Measurements from ENCODE around the gene ATXN7L1. TPM values are rescaled to one million over a fixed set of nuclear protein-coding genes. Genes with fewer than 3 reads are reported as not detected.

ATXN7L1 gene
- total RNA-seq, 2 experiments from 2014 or later, result 15.2 to 17.0 TPM

DNA sequence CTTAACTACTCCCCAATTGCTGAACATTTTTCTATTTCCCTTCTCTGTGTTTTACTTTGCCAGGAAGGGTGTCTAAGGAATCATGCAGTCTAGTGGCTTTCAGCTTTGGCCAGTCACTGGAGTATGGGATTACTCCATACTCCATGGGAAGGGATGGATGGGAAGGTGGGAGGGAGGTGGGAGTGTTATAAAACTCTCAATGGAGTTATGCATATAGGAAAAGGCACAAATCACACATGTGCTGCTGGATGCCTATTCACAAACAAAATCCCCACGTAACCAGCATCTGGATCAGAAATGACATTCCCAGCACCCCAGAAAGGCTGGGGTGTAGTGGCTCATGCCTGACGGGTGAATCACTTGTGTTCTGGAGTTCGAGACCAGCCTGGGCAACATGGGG, 125.3 kb downstream of the ATXN7L1 start:
- Mint-ChIP-seq H3K27me3 (peaks cover 2% of the 10 kb centered on the region), H3K27ac (no peak overlapping the region), H3K4me1 (no peaks in the 10 kb centered on the region), H3K9me3 (no peaks in the 10 kb centered on the region), H3K4me3 (no peak overlapping the region), H3K36me3 (no peaks in the 10 kb centered on the region)
- ATAC-seq (ENCODE audit: low read depth), result no peak
- DNase-seq, result no peak
- POLR2A ChIA-PET, result no interaction called here

DNA sequence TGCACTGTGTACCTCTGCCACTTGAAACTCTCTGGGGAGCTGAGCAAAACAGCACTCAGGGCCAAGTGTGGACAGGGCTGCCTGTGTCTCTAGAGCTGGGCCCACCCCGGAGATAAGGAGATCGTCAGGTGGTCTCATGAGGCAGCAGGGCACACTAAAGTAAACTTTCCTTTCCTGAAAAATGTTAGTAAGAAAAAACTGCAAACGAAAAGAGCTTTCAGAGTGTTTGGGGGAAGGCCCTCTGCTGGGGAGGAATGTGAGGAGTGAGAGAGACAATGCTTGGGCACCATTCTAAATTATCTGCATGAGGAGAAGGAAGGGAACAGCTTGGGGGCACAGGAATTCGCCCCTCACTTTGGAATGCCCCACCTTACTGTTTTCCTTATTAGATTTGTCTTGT, 127.7 kb downstream of the ATXN7L1 start:
- POLR2A ChIA-PET, result no interaction called here
- Mint-ChIP-seq H3K4me1 (no peaks in the 10 kb centered on the region), H3K27ac (no peak overlapping the region), H3K9me3 (no peaks in the 10 kb centered on the region), H3K27me3 (peaks cover 2% of the 10 kb centered on the region), H3K4me3 (no peak overlapping the region), H3K36me3 (no peaks in the 10 kb centered on the region)
- ATAC-seq (ENCODE audit: low read depth), result no peak
- DNase-seq, result no peak

DNA sequence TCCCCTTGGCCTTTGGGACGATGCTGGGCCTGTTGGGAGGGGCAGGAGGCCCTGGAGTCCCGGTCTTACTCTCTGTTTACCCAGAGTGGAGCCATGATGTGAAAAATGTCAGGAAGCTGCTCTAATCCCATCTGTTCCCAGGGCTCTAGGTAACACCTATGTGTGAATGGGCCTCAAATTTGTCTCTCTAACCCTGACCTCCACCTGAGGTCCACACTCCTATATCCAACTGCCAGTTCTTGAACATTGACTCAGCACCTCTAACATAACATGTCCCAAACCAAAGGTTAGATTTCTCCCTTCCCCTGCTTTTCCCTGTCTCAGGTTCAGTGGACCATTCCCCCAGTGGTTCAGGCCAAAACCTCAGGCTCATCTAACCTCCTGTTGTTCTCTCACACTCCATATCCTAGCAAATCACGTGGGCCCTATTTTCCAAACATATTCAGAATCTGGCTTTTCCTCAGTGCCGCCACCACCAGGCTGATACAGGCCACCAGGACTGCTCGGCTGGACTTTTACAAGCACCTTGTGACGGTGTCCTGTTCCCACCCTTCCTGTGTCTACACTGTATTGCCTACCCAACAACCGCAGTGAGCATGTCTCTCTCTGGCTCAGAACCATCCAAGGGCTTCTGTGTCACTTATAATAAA, 130.6 kb downstream of the ATXN7L1 start:
- Mint-ChIP-seq H3K4me1 (no peaks in the 10 kb centered on the region), H3K9me3 (no peaks in the 10 kb centered on the region), H3K36me3 (no peaks in the 10 kb centered on the region), H3K27me3 (no peaks in the 10 kb centered on the region), H3K27ac (no peak overlapping the region), H3K4me3 (no peak overlapping the region)
- ATAC-seq (ENCODE audit: low read depth) (no peak), DNase-seq (no peak)
- POLR2A ChIA-PET, result no interaction called here

DNA sequence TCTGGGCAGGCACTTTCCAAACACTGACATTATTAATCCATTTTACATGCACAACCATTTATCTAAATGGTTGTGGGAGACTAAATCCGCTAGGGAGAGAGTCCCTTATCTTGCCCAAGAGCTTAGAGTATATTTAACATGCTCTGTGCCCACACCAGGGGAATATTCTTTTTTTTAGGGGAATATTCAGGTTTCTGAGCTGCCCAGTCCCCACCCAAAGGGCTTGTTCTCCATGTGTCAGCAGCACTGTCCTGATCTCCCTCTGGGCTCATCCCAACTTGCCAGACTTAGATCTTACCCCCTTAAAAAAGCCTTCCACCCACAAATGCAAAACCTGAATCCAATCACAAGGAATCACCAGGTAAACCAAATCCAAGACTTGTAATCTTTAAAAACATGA, 132.1 kb downstream of the ATXN7L1 start:
- H3K27ac Mint-ChIP-seq, result no peak overlapping the region
- no peaks in the 10 kb centered on the region for H3K36me3 Mint-ChIP-seq
- ATAC-seq (ENCODE audit: low read depth), result no peak
- POLR2A ChIA-PET, result no interaction called here
- no peaks in the 10 kb centered on the region for H3K9me3 Mint-ChIP-seq
- H3K27me3 Mint-ChIP-seq, result no peaks in the 10 kb centered on the region
- H3K4me3 Mint-ChIP-seq, result no peak overlapping the region
- H3K4me1 Mint-ChIP-seq, result no peaks in the 10 kb centered on the region
- no peak for DNase-seq

DNA sequence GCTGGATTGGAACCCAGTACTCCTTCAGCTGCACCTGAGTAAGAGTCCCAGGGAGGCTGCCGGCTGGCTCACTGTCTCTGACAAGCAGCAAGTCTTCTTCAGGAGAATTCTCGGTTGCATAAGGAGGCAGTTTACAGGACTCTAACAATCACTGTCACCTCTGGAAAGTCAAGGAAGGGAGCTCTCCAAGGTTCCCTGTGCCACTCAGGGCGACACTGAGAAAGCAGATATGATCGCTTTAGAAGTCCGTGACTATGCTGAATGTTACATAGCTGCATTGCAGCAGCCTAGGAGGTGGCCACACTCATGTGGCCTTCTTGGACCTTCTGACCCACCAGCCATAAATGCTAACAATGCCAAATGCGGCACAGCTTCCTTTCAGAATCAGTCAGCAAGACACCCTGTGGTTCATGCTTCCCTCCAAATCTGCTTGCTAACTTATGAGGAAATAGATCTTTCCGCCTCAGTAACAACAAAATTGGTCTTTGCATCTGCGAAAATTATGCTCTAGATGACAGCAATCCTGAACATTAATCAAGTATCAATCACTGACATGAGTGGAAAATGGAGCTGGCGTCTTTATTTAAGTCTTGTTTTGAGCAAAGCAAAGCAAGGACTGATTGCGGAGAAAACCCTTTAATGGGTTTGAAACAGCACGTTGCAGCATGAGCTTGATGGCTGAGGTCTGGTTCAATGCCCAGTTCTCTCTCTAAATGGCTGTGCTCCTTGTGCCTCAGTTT, 132.9 kb downstream of the ATXN7L1 start:
- ATAC-seq (ENCODE audit: low read depth) (no peak), DNase-seq (no peak)
- Mint-ChIP-seq H3K36me3 (no peaks in the 10 kb centered on the region), H3K27ac (no peak overlapping the region), H3K27me3 (no peaks in the 10 kb centered on the region), H3K9me3 (no peaks in the 10 kb centered on the region), H3K4me3 (no peak overlapping the region), H3K4me1 (no peaks in the 10 kb centered on the region)
- POLR2A ChIA-PET, result no interaction called here

DNA sequence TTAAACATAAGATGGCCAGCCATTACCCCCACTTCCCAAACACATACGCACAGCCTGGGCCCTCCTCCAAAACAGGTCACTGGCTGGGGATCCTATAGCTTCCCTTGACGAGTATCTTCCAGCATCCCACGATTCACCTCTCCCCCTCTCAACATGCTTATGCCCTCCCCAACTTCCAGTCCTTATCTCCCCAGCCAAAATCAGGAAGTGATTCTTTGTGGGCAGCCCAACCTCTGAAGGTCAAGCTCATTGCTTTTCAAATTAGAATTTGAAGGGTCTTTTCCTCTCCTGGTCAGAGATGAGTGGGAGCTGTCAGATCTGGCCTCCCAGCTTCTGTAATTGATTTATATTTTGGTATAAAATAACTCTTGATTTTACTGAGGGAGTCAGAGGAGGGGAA, 133.6 kb downstream of the ATXN7L1 start:
- DNase-seq, result no peak
- Mint-ChIP-seq H3K9me3 (no peaks in the 10 kb centered on the region), H3K27ac (no peak overlapping the region), H3K36me3 (no peaks in the 10 kb centered on the region), H3K27me3 (no peaks in the 10 kb centered on the region), H3K4me1 (no peaks in the 10 kb centered on the region), H3K4me3 (no peak overlapping the region)
- ATAC-seq (ENCODE audit: low read depth), result no peak
- POLR2A ChIA-PET, result no interaction called here

DNA sequence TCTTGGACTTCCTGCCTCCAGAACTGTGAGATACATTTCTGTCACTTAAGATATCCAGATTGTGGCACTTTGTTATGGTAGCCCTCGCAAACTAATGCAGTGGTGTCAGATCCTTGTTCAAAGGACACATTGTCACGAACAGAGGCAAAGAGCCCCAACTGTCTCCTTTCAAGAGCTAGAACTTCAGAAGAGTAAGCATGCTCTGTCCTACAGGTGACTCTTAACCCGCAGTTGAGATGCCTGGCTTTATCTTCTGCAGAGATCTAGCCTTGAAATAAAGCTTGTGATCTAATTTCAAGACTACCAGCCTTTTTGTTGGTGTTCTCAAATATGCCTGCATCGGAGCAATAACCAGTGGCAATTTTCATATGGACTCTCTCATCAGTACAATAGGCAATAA, 134.4 kb downstream of the ATXN7L1 start:
- POLR2A ChIA-PET, result no interaction called here
- H3K4me3 Mint-ChIP-seq, result no peak overlapping the region
- H3K4me1 Mint-ChIP-seq, result peaks cover 1% of the 10 kb centered on the region
- H3K36me3 Mint-ChIP-seq, result no peaks in the 10 kb centered on the region
- H3K9me3 Mint-ChIP-seq, result no peaks in the 10 kb centered on the region
- DNase-seq (no peak), ATAC-seq (ENCODE audit: low read depth) (no peak)
- no peaks in the 10 kb centered on the region for H3K27me3 Mint-ChIP-seq
- no peak overlapping the region for H3K27ac Mint-ChIP-seq

DNA sequence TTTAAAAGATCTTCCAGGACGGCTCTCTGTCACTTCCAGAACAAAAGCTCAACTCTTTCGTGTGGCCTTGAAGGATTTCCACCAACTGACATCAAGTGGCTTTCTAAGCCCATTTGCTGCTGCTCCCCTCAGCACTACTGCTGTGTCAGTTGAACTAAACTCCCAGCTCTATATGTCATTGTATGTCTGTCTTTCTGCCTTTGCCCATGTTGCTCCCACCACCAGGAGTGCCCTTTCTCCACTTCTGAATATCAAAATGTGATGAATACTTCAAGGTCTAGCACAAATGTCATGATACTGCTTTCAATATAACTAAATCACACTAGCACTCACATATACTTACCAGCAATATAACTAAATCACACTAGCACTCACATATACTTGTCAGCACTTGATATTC, 138.3 kb downstream of the ATXN7L1 start:
- H3K4me1 Mint-ChIP-seq, result peaks cover 4% of the 10 kb centered on the region
- no peak overlapping the region for H3K4me3 Mint-ChIP-seq
- no peak overlapping the region for H3K27ac Mint-ChIP-seq
- no peak for DNase-seq
- no peaks in the 10 kb centered on the region for H3K27me3 Mint-ChIP-seq
- POLR2A ChIA-PET, result interaction anchor here (0.6 kb wide), 1 partner anchor 15 kb away, joined by 6 read pairs; no protein-coding TSS in a partner anchor
- no peaks in the 10 kb centered on the region for H3K36me3 Mint-ChIP-seq
- ATAC-seq (ENCODE audit: low read depth), result no peak
- peaks cover 2% of the 10 kb centered on the region for H3K9me3 Mint-ChIP-seq

DNA sequence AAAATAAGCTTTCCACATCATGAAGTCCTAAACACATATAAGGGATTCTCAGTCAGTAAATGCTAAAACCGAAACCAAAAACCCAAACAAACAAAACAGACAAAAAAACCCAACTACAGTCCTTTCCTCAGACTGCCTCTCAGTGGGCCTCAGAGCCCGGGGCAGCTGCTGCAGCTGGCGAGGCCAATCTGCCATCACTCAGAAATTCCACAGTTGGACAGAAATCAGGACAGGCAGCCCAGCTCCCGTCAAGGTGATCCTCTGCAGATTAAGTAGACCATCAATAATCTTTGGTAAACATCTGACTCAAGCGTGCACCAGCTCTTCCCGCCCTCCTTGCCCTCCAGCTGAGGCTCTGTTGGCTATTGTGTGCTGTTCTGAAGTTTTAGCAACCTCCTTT, 142.2 kb downstream of the ATXN7L1 start:
- Mint-ChIP-seq H3K4me3 (no peak overlapping the region), H3K4me1 (peaks cover 4% of the 10 kb centered on the region), H3K9me3 (peaks cover 2% of the 10 kb centered on the region), H3K27ac (no peak overlapping the region), H3K27me3 (no peaks in the 10 kb centered on the region), H3K36me3 (no peaks in the 10 kb centered on the region)
- ATAC-seq (ENCODE audit: low read depth) (no peak), DNase-seq (no peak)
- POLR2A ChIA-PET, result no interaction called here

DNA sequence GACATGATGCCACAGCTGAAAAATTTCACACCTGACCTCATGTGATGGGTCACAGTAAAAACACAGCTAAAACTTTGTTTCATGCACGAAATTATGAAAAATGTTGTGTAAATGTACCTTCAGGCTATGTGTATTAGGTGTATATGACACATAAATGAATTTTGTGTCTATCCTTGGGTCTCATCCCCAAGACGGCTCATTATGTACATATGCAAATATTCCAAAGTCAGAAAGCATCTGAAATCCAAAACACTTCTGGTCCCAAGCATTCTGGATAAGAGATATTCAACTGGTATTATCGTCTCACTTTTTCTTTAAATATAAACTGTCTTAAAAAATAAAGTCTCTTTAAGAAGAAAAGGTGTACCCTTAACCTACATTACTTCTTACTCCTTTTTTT, 145.4 kb downstream of the ATXN7L1 start:
- Mint-ChIP-seq H3K4me1 (peaks cover 3% of the 10 kb centered on the region), H3K27me3 (no peaks in the 10 kb centered on the region), H3K4me3 (no peak overlapping the region), H3K9me3 (peaks cover 2% of the 10 kb centered on the region), H3K36me3 (no peaks in the 10 kb centered on the region), H3K27ac (no peak overlapping the region)
- POLR2A ChIA-PET, result no interaction called here
- DNase-seq (no peak), ATAC-seq (ENCODE audit: low read depth) (no peak)

DNA sequence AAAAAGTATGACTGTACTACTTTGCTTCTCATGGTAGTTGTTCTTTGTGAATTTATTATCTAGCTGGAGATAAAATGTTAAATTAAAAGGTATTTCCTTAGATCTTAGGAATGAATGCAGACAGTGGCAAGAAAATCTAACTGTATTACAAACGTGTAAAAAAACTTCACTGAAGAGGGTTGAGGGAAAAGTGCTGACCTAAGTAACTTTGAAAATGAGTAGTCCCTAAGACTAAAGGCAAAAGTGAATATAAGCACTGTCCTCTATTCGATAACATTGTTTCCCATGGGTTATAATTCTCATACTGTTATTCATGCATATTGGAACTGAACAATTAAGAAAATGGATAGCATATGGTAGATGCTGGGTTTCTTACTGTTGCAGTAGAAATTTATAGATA, 148.4 kb downstream of the ATXN7L1 start:
- Mint-ChIP-seq H3K4me3 (no peak overlapping the region), H3K9me3 (no peaks in the 10 kb centered on the region), H3K4me1 (no peaks in the 10 kb centered on the region), H3K36me3 (no peaks in the 10 kb centered on the region), H3K27me3 (no peaks in the 10 kb centered on the region), H3K27ac (no peak overlapping the region)
- ATAC-seq (ENCODE audit: low read depth) (no peak), DNase-seq (no peak)
- POLR2A ChIA-PET, result no interaction called here

DNA sequence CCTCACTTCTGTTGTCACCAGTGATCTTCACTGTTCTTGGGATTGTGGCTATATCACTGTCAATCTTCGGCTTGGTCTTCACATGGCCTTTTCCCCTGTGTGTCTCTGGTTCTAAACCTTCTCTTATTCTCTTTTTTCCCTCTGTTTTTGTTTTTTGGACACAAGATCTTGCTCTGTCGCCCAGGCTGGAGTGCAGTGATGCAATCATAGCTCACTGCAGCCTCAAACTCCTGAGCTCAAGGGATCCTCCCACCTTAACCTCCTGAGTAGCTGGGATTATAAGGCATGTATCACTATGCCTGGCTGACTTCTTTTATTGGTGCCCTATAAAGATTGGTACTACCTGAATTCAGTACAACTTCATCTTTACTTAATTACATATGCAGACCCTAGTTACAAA, 151.7 kb downstream of the ATXN7L1 start:
- no peak for ATAC-seq (ENCODE audit: low read depth)
- H3K9me3 Mint-ChIP-seq, result no peaks in the 10 kb centered on the region
- no peaks in the 10 kb centered on the region for H3K27me3 Mint-ChIP-seq
- no peaks in the 10 kb centered on the region for H3K36me3 Mint-ChIP-seq
- no peak for DNase-seq
- no peaks in the 10 kb centered on the region for H3K4me1 Mint-ChIP-seq
- H3K4me3 Mint-ChIP-seq, result no peak overlapping the region
- POLR2A ChIA-PET, result no interaction called here
- no peak overlapping the region for H3K27ac Mint-ChIP-seq

DNA sequence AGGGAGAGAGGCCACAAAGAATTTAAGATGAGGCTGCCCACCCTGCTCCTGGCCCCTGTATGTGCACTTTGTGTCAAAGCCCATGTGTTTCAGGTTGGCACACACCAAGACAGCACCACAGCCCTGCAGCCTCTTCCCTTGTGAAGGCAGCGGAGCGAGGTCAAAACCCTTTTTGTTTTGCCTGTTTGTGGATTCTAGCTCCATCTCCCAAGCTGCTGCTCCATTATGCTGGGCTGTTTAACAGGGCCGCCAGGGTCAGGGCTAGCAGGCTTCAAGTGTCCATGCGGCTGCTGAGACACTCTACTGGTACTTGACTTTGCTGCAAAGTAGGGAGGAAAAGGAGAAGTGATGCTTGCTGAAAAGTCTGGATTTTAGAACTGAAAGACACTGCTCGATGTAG, 152.8 kb downstream of the ATXN7L1 start:
- POLR2A ChIA-PET, result no interaction called here
- peaks cover 1% of the 10 kb centered on the region for H3K4me1 Mint-ChIP-seq
- no peak overlapping the region for H3K4me3 Mint-ChIP-seq
- no peak overlapping the region for H3K27ac Mint-ChIP-seq
- H3K36me3 Mint-ChIP-seq, result no peaks in the 10 kb centered on the region
- no peak for DNase-seq
- no peak for ATAC-seq (ENCODE audit: low read depth)
- no peaks in the 10 kb centered on the region for H3K9me3 Mint-ChIP-seq
- H3K27me3 Mint-ChIP-seq, result no peaks in the 10 kb centered on the region

DNA sequence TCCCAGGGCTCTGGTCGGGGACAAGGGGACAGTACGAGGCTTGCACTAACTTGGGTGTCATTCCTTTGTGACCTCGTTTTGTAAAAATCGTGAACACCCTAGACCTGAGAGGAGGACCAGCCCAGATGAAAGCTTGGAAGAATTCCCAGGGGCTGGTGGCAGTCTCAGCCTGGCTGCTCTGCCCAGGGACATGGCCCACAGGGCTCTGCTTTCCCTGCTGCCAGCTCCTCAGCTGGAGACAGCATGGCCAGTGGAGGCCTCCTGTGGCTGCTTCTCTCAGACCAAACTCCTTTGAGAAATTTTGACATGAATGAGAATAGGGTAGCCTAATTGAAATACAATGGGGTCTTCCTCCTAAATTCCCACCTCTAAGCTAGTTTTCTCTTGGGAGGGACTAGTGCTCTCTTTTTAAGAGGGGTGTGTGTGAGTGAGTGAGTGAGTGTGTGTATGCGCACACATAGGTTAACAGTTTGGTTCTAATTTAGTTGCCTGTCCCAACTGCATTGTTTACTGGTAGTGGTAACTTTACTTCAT, 154.8 kb downstream of the ATXN7L1 start:
- no peaks in the 10 kb centered on the region for H3K36me3 Mint-ChIP-seq
- peaks cover 1% of the 10 kb centered on the region for H3K4me1 Mint-ChIP-seq
- H3K27me3 Mint-ChIP-seq, result no peaks in the 10 kb centered on the region
- POLR2A ChIA-PET, result no interaction called here
- no peak overlapping the region for H3K27ac Mint-ChIP-seq
- ATAC-seq (ENCODE audit: low read depth), result no peak
- no peak overlapping the region for H3K4me3 Mint-ChIP-seq
- no peaks in the 10 kb centered on the region for H3K9me3 Mint-ChIP-seq
- no peak for DNase-seq
